Right lobe of liver (tissue), 6 donors: ENCODE results near the gene TRMT11. TPM values are rescaled to one million over a fixed set of nuclear protein-coding genes. Genes with fewer than 3 reads are reported as not detected.
"Not testable (repeated sequence)": the region's sequence is repeated elsewhere in the genome, so short reads cannot be mapped to it uniquely, and the experiment has no call there.

Experiments
- ATAC-seq, 4 donors: fragments of 200-7000 bp; cut with Tn5 transposase; one replicate each; pipeline ENCODE4 v1.9.1; 2020; ENCODE audit warnings: mild to moderate bottlenecking in 4 of 4, moderate library complexity in 4 of 4
- DNase-seq, 3 donors: peaks; one replicate each; pipeline ENCODE4 v3.0.0-alpha.2; 2020
- H3K27ac ChIP-seq, 3 donors: fragments of 200-600 bp; one replicate each; pipeline ENCODE4 v1.8.0; 2022
- H3K27me3 ChIP-seq, 2 donors: fragments of 200-600 bp; one replicate each; pipeline ENCODE4 v1.8.0; 2022
- H3K36me3 ChIP-seq, 4 donors: fragments of 200-600 bp; sonication (generic) in 1 of 4; one replicate each; pipeline versions ENCODE4 v1.5.1 to v1.8.0; 2017 to 2022; ENCODE audit warnings: control low read depth in 1 of 4
- H3K4me1 ChIP-seq, 4 donors: fragments of 200-600 bp; sonication (generic) in 1 of 4; one replicate each; pipeline versions ENCODE4 v1.5.1 to v1.8.0; 2017 to 2022; ENCODE audit warnings: control low read depth in 1 of 4
- H3K4me3 ChIP-seq, 3 donors: fragments of 200-600 bp; one replicate each; pipeline ENCODE4 v1.8.0; 2022
- H3K9me3 ChIP-seq, 4 donors: fragments of 200-600 bp; sonication (generic) in 1 of 4; one replicate each; pipeline versions ENCODE4 v1.5.1 to v1.8.0; 2017 to 2022; ENCODE audit warnings: control low read depth in 1 of 4
- POLR2A ChIP-seq: fragments of 450-650 bp; IDR thresholded peaks from one replicate; pipeline ENCODE4 v1.6.1; 2017; ENCODE audit warnings: antibody characterized with exemption, mild to moderate bottlenecking
- WGBS: methylation state at CpG from one replicate; pipeline ENCODE4 v1.1.6; 2018; ENCODE audit warnings: low coverage, low lambda C conversion rate; ENCODE audit not compliant: insufficient coverage; ENCODE audit errors: missing lambda C conversion rate; 5-methylcytosine and 5-hydroxymethylcytosine counted together
- intact Hi-C, 2 donors: fragments of 100-400 bp; cut with DNase I; formaldehyde crosslinking; loops; one replicate each; pipeline versions ENCODE4 v1.11.2 to v1.14.1; 2022
- total RNA-seq, 6 experiments: library from RNA; depleted of rRNA in 2 of 6; stranded (reverse); fragments of >200 nt in 2 of 6; fragmentation: NEBNext Ultra II Directional in 3 of 6; extraction: Animal tissue kit (Norgen Biotek cat#: 25700) in 3 of 6; gene quantifications; one replicate each; pipeline versions ENCODE4 v1.1.0 to v1.2.4, GENCODE V29; 2016 to 2023
- TF ChIP-seq, protein P1 (sequence below), 4 donors: fragments of 200-600 bp in 3 of 4; fragments of 450-650 bp in 1 of 4; IDR thresholded peaks; one replicate each; pipeline versions ENCODE4 v1.5.1 to v1.8.0; 2016 to 2022; ENCODE audit warnings: antibody characterized with exemption in 4 of 4, mild to moderate bottlenecking in 2 of 4
- donor health status: DM: no; HTN: yes; CAD: no.
- donor health status: DM: no; HTN: no; CAD: no.
- donor health status: DM: no; HTN: no; CAD: no.
- donor health status: DM: no; HTN: yes; CAD: no.
- donor health status: DM: no; HTN: yes; CAD: no.

Gene TRMT11
- total RNA-seq, 6 experiments from 2014 or later, result 12.6 to 36.0 (median 25.3) TPM

DNA sequence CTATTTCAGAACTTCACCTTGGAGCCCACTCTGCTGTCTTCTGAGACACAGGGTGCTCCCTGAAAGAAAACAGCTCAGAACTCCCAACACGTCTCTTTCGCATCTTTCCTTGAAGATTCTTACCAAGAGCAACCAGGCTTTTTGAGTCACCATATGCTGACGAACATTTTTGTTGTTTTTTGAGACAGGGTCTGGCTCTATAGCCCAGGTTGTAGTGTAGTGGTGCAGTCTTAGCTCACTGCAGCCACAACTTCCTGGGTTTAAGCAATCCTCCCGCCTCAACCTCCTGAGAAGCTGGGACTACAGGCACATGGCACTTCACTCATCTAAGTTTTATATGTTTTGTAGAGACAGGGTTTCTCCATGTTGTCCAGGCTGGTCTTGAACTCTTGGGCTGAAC lies 68.5 kb downstream of the TRMT11 start:
- Histone ChIP-seq H3K27ac (peak overlapping the region in 2 of 3 donors; percentile 80 to 86), H3K9me3 (no peaks in the 10 kb centered on the region), H3K36me3 (no peaks in the 10 kb centered on the region), H3K4me1 (peaks cover 0 to 40% (median 12%) of the 10 kb centered on the region in 4 donors), H3K4me3 (no peak overlapping the region), H3K27me3 (no peaks in the 10 kb centered on the region)
- TF ChIP-seq POLR2A, result no peak
- TF ChIP-seq, protein P1, sequence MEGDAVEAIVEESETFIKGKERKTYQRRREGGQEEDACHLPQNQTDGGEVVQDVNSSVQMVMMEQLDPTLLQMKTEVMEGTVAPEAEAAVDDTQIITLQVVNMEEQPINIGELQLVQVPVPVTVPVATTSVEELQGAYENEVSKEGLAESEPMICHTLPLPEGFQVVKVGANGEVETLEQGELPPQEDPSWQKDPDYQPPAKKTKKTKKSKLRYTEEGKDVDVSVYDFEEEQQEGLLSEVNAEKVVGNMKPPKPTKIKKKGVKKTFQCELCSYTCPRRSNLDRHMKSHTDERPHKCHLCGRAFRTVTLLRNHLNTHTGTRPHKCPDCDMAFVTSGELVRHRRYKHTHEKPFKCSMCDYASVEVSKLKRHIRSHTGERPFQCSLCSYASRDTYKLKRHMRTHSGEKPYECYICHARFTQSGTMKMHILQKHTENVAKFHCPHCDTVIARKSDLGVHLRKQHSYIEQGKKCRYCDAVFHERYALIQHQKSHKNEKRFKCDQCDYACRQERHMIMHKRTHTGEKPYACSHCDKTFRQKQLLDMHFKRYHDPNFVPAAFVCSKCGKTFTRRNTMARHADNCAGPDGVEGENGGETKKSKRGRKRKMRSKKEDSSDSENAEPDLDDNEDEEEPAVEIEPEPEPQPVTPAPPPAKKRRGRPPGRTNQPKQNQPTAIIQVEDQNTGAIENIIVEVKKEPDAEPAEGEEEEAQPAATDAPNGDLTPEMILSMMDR (IDR thresholded peaks at IDR 0.05), result no peak
- ATAC-seq, result peak in 1 of 4 donors; percentile 3
- DNase-seq, result no peak
- intact Hi-C loops, result no loop called here
- 67% methylated on average over 4 of the region's 4 CpGs for WGBS

DNA sequence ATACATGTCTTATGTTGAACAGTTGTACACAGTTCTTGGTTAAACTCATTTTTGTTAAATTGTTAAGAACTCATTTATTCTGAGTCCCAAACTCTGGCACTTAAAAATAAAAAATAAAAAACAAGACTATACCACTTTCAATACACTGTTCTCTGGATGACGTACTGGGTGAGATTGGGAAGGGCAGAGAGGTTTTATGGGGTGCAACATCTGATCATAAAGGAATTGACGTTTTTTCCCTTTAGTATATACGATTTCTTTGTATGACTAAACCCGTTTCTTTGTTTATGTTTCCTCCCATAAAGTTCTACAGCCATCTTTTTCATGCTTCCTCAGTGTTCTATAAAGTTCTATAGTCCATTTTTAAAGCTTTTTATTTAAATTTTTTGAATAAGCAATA lies 69.1 kb downstream of the TRMT11 start:
- peaks cover 0 to 40% (median 12%) of the 10 kb centered on the region in 4 donors for H3K4me1 ChIP-seq
- no peak overlapping the region for H3K4me3 ChIP-seq
- H3K27ac ChIP-seq, result peak overlapping the region in 1 of 3 donors; percentile 86
- TF ChIP-seq, protein P1 (IDR thresholded peaks at IDR 0.05), result no peak
- no peak for TF ChIP-seq POLR2A
- intact Hi-C loops, result no loop called here
- no peaks in the 10 kb centered on the region for H3K27me3 ChIP-seq
- DNase-seq (no peak), ATAC-seq (no peak)
- 98% methylated on average over 4 of the region's 4 CpGs for WGBS
- H3K9me3 ChIP-seq, result no peaks in the 10 kb centered on the region
- H3K36me3 ChIP-seq, result no peaks in the 10 kb centered on the region

DNA sequence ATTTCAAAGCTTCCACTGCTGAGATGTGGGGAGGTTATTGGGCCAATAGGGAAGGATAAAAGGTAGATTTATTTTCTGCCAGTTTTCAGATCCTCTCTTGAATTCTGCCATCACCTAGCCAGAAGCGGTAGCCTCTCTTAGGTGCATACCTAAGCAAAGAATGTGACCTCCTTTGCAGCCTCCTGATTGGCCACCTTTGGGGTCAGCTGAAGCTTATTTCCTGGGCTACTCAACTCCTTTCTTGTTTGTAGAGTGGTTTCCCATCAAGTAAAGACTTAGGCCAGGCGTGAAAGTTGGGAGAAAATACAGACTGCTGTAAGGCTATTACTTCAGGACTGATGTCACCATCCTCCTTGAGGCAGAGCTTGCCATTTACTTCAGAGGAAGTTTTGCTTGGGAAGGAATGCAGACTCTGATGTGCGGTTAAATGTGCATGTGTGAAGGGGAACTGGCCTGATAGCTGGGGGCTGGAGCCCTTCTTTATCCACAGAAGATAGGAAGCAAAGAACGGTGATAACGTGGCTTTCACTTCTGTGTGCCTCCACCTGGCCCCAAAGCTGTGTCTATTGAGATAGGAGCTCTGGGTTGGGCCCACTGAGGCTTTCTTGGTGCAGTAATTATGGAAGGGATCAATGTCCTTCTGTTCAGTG lies 70.1 kb downstream of the TRMT11 start:
- no peak overlapping the region for H3K4me3 ChIP-seq
- H3K4me1 ChIP-seq, result peaks cover 0 to 34% (median 12%) of the 10 kb centered on the region in 4 donors
- WGBS, result 79% methylated on average over 4 of the region's 5 CpGs
- DNase-seq (no peak), ATAC-seq (no peak)
- H3K27ac ChIP-seq, result no peak overlapping the region
- intact Hi-C loops, result no loop called here
- H3K27me3 ChIP-seq, result no peaks in the 10 kb centered on the region
- H3K9me3 ChIP-seq, result no peaks in the 10 kb centered on the region
- H3K36me3 ChIP-seq, result no peaks in the 10 kb centered on the region
- TF ChIP-seq, protein P1 (IDR thresholded peaks at IDR 0.05), result no peak
- TF ChIP-seq POLR2A, result no peak

DNA sequence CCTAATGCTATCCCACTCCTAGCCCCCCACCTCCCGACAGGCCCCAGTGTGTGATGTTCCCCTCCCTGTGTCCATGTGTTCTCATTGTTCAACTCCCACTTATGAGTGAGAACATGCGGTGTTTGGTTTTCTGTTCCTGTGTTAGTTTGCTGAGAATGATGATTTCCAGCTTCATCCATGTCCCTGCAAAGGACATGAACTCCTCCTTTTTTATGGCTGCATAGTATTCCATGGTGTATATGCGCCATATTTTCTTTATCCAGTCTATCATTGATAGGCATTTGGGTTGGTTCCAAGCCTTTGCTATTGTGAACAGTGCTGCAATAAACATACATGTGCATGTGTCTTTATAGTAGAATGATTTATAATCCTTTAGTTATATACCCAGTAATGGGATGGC lies 71.7 kb downstream of the TRMT11 start:
- H3K27me3 ChIP-seq, intact Hi-C loops, H3K9me3 ChIP-seq, ATAC-seq, H3K4me3 ChIP-seq, DNase-seq, H3K27ac ChIP-seq, H3K36me3 ChIP-seq: not testable (repeated sequence)
- WGBS, result 90% methylated on average over 1 of the region's 3 CpGs
- H3K4me1 ChIP-seq, result peaks cover 0 to 22% (median 5%) of the 10 kb centered on the region in 4 donors

DNA sequence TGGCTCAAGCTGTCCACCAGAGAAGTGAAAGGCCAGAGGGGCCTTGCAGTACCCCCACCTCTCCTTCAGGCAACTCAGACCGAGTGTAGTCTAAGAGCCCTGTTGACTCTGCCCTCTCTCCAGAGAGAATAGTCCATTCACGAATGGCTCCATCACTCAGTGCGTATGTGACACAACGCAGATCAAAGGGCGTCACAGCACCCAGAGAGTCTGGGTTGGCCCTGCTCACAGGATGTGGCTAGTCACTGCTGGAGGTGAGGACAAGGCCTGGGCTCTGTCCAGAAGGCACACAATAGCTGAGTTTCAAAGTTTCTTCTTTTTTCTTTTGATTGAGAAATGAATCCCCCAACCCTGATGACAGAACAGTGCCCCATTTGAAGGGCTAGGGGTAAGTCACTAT lies 74.1 kb downstream of the TRMT11 start:
- Histone ChIP-seq H3K27me3 (no peaks in the 10 kb centered on the region), H3K4me1 (peaks cover 0 to 1% (median 0%) of the 10 kb centered on the region in 4 donors), H3K4me3 (no peak overlapping the region), H3K9me3 (no peaks in the 10 kb centered on the region), H3K36me3 (no peaks in the 10 kb centered on the region), H3K27ac (no peak overlapping the region)
- DNase-seq (no peak), ATAC-seq (no peak)
- TF ChIP-seq POLR2A, result no peak
- TF ChIP-seq, protein P1 (IDR thresholded peaks at IDR 0.05), result no peak
- intact Hi-C loops, result no loop called here
- 60% methylated on average over 2 of the region's 5 CpGs for WGBS
